ENCODE results near the gene PAN2.
"Not testable (repeated sequence)": the region's sequence is repeated elsewhere in the genome, so short reads cannot be mapped to it uniquely, and the experiment has no call there.

Gene PAN2

DNA sequence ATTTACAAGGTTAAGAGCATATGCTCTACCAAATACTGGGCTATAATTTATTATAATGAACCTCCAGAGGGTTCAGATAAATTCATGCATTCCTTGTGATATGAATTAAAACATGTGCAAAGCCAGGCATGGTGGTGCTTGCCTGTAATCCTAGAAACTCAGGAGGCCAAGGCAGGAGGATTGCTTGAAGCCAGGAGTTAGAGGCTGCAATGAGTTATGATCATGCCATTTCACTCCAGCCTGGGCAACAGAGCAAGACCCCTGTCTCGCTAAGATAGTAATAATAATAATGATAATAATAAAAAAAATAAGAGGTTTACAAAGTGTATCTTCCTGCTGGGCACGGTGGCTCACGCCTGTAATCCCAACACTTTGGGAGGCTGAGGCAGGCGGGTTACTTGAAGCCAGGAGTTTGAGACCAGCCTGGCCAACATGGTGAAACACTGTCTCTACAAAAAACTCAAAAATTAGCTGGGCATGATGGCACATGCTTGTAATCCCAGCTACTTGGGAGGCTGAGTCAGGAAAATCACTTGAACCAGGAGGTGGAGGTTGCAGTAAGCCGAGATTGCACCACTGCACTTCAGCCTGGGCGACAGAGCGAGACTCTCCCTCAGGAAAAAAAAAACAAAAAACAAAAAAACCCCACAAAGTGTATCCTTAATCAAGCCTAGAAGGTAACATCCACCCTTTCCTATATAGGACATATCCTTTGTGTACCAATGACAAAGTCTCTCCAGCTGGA is 26.4 kb downstream of the PAN2 start:
- no peak for DNase-seq

GRCh38 chr12:56304872-56305590 is 28.8 kb downstream of the PAN2 start:
- no peak for DNase-seq

DNA sequence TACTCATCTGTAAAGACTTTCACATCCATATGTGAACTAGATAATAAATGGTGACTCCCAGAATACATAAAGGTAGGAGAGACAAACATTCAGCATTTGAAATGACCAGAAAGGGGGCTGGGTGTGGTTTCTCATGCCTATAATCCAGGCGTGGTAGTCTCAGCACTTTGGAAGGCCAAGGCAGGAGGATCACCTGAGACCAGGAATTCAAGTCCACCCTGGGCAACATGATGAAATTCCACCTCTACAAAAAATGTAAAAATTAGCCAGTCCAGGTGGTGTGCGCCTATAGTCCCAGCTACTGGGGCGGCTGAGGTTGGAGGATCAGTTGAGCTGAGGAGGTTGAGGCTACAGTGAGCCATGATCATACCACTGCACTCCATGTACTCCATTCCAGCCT is 29.5 kb downstream of the PAN2 start:
- DNase-seq = no peak

DNA sequence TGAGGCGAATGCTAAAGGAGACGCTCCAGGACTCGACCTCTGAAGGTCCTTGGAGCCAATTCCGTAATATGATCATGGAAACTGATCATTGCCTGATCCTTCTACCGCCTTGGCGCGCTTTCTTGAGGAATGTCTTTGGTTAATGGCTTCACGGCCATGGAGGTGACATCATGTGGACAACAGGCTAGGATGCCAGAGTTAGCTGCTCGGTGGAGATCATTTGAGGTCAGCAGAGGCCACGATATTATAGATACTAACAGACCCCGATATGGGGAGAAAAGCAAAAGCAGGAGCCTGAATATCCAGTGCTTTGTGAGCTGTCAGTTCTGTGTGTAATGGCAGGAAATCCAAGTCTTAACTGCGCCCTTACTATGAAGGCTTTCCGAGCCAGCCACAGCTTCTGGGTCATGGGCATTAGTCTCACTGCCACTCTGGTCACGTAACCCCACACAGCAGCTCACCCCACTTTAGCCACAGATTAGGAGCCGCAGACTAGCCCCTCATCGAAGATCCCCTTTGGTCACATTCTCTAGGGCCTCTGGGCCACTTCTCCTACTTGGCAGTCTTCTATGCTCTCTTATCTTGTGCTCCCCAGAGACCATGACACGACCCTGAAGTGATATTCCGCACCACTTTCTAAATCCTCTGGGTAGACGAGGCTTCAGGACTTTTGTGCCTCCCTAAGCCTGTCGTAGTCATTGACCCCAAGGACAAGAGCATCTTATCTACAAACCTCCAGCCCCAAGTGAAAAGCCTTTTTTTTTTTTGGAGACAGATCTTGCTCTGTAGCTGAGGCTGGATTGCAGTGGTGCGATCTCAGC is 32.9 kb downstream of the PAN2 start:
- DNase-seq = no peak

DNA sequence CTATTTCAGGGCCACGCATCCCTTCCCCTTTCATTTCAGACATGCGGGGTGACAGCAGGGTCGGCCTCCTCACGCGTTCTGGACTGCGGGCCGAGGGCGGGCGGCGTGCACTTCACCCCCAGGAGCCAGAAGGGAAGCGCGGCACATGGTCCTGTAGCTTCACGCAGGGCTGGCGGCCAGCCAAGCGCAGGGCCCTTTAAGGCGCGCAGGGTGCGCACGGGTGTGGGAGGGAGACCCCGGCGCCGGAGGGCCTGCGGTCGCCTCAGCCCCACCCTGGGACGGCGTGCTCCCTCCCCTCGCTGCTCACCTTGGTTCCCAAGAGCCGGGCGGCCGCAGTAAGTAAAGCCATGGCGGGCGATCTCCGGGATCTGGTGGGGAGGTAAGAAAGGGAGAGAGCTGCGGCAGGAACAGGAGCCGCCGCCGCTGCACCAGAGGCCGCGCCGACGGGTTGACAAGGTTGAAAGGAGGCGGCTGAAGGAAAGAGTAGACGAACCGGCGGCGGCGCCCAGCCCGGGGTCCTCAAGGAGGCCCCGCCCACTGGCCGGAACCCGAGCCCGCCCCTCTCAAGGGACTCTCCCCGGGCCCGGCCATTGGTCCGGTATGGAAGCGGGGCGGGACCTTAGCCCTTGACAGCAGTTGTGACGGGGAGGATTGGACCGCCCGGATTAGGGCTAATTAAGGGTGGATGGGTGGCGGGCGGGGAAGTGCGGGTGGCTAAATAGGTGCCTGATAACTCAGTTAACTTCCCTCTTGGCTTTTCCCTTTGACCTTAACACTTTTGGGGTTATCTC is 33.8 kb downstream of the PAN2 start, which contains the start of gene CS:
Gene CS, minus strand, starts transcription at position 478 of the 791 bp plus-strand sequence. Its CDS starts 129 bp downstream, at position 349.
- DNase-seq = peak; percentile 95

DNA sequence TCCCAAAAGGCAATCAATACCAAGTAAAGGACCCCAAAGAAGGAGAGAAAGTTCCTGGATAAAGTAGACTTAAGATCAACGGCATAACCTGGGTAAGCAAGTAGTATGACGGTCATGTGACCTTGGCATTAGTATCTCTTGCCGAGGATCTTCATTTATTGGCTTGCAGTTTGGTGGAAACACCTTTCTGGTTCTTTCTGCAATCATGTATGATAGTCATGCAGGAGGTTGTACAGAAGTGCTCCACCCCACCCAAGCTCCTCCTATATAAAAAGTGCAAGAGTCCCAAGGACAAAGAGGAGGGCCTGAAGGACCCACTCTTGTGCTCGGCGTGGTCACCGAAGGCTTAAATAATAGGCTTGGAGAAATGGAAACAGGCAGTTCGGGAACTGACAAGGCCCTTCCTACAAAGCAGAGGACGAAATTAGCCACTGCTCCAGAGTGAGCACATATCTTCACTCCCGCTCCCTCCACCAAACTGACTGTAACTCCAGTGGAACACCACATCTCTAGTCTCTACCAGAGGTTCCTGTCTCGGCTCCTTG is 34.4 kb downstream of the PAN2 start:
- peak; percentile 23 for DNase-seq

DNA sequence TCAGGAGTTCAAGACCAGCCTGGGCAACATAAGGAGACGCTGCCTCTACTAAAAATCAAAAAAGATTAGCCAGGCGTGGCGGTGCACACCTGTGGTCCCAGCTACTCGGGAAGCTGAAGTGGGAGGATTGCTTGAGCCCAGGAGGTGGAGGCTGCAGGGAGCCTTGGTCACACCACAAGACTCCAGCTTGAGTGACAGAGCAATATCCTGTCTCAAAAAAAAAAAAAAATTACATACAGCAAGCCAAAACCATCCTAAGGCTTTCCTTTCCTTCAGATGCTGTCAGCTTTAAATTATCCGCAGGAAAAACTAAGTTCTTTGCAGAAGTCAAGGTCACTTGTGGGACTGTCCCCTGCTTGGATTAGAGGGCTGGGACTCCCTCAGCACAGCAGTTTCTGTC is 35.0 kb downstream of the PAN2 start:
- DNase-seq = no peak

GRCh38 chr12:56297400-56297799 is 36.4 kb downstream of the PAN2 start:
- DNase-seq = no peak

DNA sequence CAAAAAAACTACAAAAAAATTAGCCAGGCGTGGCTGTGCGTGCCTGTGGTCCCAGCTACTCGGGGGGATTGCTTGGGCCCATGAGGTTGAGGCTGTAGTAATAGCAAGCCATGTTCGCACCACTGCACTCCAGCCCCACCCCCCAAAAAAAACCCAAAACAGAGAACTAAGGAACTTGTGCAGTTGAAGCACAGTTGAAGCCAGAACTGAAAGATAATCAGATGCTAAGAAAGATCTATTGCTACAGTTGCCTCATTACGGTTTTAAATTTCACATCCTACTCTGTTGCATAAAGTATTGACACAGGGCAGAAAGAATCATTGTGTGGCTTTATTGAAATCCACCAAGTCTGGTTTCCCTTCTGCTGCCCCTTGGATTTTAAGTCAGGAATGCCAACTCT is 37.5 kb downstream of the PAN2 start:
- DNase-seq = no peak

- no peak for DNase-seq
Measured at GRCh38 chr12:56293795-56294194, 40.0 kb downstream of the PAN2 start.

GRCh38 chr12:56288705-56289387 is 45.0 kb downstream of the PAN2 start:
- no peak for DNase-seq

DNA sequence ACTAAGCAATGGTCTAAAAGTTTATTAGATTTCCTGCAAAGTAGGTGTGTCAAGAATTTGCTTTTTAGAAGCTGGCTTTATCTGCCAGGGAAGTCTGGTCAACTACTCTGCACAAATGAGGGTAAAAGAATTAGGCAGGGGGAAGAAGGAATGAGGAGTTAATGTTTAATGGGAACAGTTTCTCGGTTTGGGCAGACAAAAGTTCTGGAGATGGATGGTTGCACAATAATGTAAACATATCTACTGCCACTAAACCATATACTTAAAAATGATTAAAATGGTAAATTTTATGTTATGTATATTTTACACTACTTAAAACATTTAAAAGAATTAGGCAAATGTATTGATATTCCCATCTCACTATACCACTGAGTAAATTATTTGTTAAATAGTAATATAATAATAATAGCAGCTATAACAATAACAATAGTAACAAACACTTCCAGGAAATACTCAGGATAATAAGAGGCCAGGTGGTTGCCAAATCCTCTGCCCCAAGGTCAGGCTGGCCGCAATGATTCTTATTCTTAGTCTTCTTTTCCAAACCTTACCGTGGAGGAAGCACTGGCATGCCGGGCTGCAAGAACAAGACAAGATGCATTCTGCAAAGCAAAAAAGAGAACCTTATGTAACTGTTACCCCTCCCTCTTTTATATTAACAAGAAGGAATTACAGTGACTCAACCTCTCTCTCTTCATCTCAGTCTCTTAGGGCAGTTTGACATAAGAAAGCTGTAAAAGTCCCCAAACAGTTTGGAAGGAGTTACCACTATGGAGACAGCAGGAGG is 47.6 kb downstream of the PAN2 start:
- no peak for DNase-seq

GRCh38 chr12:56284263-56284662 is 49.5 kb downstream of the PAN2 start:
- not testable (repeated sequence) for DNase-seq

DNA sequence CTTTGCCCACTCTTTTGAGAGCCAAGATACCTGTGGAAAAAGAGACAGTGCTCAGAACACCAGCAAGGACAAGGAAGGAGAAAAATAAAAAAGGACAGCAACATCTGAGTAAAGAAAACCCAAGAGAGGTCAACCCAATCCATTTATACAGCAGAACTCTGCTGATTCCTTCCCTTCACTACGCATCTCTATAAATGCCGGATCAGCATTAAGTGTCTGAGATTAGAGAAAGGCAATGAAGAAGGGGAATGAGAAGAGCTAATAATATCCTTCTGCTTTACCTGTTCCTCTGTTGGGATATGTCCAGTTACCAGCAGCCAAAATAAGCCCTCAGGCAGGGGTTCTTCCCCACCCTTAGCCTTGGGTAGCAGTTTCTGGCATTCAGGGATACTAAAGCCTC is 51.2 kb downstream of the PAN2 start:
- DNase-seq = no peak

DNA sequence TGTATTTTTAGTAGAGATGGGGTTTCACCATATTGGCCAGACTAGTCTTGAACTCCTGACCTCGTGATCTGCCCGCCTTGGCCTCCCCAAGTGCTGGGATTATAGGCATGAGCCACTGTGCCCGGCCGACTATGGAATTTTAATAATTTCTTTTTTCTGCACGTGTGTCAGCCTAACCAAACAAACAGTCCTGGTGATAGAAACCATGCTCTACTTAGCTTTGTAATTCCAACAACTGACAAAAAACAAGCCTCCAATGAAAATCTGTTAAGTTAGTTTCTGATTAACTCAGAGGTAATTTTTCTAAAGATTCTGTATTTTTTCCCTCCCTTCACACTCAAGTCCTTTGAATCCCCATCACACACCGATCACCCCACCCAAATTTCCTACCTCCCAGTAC is 51.8 kb downstream of the PAN2 start:
- DNase-seq = no peak

- no peak for DNase-seq
Measured at GRCh38 chr12:56280849-56281248, 53.0 kb downstream of the PAN2 start.

DNA sequence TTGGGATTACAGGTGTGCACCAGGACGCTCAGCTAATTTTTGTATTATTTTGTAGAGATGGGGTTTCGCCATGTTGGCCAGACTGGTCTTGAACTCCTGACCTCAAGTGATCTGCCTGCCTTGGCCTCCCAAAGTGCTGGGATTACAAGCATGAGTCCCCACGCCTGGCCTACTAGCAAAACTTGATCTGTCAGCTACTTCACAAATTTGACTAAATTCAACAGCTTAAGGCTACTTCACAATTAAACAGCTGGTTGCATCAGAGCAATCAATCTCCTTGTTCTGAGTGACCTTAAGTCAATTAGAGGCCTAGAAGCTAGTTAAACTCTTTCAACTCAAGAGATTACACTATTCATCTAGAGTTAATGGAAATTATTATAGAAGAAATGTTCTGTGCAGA is 54.9 kb downstream of the PAN2 start:
- no peak for DNase-seq

- no peak for DNase-seq
Measured at GRCh38 chr12:56274299-56274698, 59.5 kb downstream of the PAN2 start.

- not testable (repeated sequence) for DNase-seq
Measured at GRCh38 chr12:56272468-56272867, 61.3 kb downstream of the PAN2 start.

- DNase-seq = peak; percentile 6
Measured at GRCh38 chr12:56271031-56271430, 62.8 kb downstream of the PAN2 start.

Measured in NCI-H2227 treated with DMSO at 0.1 percent for 48 hours (cell line).